Measurements from ENCODE around the gene ARL4C.

- TF ChIP-seq SP1 (IDR thresholded peaks at IDR 0.05): no peak
- TF ChIP-seq BHLHE40 (IDR thresholded peaks at IDR 0.05; ENCODE audit: borderline replicate concordance): no peak
- no peak for TF ChIP-seq ARNT (IDR thresholded peaks at IDR 0.05)
- TF ChIP-seq HDGF (IDR thresholded peaks at IDR 0.05; ENCODE audit: borderline replicate concordance): no peak
- TF ChIP-seq SUZ12 (IDR thresholded peaks at IDR 0.05): no peak
- no peak for TF ChIP-seq FOXA1 (IDR thresholded peaks at IDR 0.05)
- TF ChIP-seq FOXK2 (IDR thresholded peaks at IDR 0.05): no peak
- TF ChIP-seq ZNF384 (IDR thresholded peaks at IDR 0.05): no peak
- no peak for TF ChIP-seq NFRKB (IDR thresholded peaks at IDR 0.05)
- TF ChIP-seq LEF1 (IDR thresholded peaks at IDR 0.05; ENCODE audit: borderline replicate concordance): no peak
- TF ChIP-seq L3MBTL2 (conservative IDR thresholded peaks at IDR 0.05): no peak
- TF ChIP-seq PKNOX1 (IDR thresholded peaks at IDR 0.05): no peak
Observed at GRCh38 chr2:234448506-234449184, 48.2 kb downstream of the ARL4C start.

Data from HEK293T (cell line).